ENCODE measurements around the gene SPPL2A. TPM values are rescaled to one million over a fixed set of nuclear protein-coding genes. Genes with fewer than 3 reads are reported as not detected.

The SPPL2A gene
- total and polyA plus RNA-seq, 2 of the 13 experiments (the other 11 are each of a cell fraction or from before 2014, with no cell fraction given): 80.5 to 105 TPM

DNA sequence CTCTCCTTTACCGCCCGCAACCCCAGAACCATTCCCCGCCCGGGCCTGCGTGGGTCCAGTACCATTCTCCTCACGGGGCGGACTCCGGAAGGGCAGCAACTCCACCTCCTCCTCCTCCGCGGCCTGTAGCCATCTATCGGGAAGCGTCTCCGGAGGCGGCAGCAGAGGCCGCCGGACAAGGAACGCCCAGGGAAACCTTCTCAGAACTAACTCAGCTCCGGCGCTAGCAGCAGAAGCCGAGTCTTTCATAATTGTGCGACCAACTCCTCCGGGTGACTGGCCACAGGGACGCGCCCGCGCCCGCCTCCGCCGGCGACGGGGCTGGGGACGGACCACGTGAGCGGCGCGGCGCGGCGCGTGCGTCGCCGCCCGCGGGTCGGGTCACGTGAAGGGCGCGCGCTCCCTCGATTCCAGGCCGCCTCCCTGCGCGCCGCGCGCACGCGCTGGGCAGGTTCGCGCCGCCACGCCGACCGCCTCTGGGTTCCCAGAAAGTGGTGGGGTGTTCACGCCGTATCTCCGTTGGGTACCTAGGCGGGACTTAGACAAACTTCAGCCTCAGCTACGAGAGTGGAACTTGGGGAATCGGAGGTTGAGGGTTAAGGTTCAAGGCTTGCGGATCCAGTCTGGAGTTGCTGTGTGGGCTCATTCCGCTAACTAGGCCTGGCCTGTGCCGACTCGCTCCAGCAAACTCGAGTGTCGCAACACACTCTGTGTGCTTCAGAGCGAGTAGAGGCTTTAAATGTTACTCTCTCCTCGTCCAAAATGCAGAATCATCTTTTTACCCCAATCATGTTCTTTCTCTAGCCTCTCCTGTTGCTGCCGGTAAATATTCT is 78.8 kb downstream of the SPPL2A start, which contains the start of gene TRPM7 (continued):
- TF ChIP-seq, protein P1, sequence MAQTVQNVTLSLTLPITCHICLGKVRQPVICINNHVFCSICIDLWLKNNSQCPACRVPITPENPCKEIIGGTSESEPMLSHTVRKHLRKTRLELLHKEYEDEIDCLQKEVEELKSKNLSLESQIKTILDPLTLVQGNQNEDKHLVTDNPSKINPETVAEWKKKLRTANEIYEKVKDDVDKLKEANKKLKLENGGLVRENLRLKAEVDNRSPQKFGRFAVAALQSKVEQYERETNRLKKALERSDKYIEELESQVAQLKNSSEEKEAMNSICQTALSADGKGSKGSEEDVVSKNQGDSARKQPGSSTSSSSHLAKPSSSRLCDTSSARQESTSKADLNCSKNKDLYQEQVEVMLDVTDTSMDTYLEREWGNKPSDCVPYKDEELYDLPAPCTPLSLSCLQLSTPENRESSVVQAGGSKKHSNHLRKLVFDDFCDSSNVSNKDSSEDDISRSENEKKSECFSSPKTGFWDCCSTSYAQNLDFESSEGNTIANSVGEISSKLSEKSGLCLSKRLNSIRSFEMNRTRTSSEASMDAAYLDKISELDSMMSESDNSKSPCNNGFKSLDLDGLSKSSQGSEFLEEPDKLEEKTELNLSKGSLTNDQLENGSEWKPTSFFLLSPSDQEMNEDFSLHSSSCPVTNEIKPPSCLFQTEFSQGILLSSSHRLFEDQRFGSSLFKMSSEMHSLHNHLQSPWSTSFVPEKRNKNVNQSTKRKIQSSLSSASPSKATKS (CRISPR knock-in tag; IDR thresholded peaks at IDR 0.05): no peak
- TF ChIP-seq, protein P2, sequence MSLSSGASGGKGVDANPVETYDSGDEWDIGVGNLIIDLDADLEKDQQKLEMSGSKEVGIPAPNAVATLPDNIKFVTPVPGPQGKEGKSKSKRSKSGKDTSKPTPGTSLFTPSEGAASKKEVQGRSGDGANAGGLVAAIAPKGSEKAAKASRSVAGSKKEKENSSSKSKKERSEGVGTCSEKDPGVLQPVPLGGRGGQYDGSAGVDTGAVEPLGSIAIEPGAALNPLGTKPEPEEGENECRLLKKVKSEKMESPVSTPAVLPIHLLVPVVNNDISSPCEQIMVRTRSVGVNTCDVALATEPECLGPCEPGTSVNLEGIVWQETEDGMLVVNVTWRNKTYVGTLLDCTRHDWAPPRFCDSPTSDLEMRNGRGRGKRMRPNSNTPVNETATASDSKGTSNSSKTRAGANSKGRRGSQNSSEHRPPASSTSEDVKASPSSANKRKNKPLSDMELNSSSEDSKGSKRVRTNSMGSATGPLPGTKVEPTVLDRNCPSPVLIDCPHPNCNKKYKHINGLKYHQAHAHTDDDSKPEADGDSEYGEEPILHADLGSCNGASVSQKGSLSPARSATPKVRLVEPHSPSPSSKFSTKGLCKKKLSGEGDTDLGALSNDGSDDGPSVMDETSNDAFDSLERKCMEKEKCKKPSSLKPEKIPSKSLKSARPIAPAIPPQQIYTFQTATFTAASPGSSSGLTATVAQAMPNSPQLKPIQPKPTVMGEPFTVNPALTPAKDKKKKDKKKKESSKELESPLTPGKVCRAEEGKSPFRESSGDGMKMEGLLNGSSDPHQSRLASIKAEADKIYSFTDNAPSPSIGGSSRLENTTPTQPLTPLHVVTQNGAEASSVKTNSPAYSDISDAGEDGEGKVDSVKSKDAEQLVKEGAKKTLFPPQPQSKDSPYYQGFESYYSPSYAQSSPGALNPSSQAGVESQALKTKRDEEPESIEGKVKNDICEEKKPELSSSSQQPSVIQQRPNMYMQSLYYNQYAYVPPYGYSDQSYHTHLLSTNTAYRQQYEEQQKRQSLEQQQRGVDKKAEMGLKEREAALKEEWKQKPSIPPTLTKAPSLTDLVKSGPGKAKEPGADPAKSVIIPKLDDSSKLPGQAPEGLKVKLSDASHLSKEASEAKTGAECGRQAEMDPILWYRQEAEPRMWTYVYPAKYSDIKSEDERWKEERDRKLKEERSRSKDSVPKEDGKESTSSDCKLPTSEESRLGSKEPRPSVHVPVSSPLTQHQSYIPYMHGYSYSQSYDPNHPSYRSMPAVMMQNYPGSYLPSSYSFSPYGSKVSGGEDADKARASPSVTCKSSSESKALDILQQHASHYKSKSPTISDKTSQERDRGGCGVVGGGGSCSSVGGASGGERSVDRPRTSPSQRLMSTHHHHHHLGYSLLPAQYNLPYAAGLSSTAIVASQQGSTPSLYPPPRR (CRISPR knock-in tag; IDR thresholded peaks at IDR 0.05; ENCODE audit: borderline replicate concordance): peak; percentile 23; the same call in 1 of the 2 replicates
- TF ChIP-seq TEAD2 (CRISPR knock-in tag; IDR thresholded peaks at IDR 0.05) (no peak), PHF5A (CRISPR knock-in tag; IDR thresholded peaks at IDR 0.05; ENCODE audit: low read depth, unreplicated experiment) (no peak), SAP130 (CRISPR knock-in tag; IDR thresholded peaks at IDR 0.05; ENCODE audit: low read depth) (peak; percentile 53; the same call in 1 of the 2 replicates), GABPB1 (CRISPR knock-in tag; IDR thresholded peaks at IDR 0.05) (peak; percentile 64; the same call in 1 of the 2 replicates), CCDC6 (CRISPR knock-in tag; IDR thresholded peaks at IDR 0.05) (peak; percentile 91), ZNF547 (CRISPR knock-in tag; IDR thresholded peaks at IDR 0.05) (peak; percentile 93), SALL2 (CRISPR knock-in tag; IDR thresholded peaks at IDR 0.05) (peak; percentile 78; the same call in 1 of the 2 replicates), ZNF230 (CRISPR knock-in tag; IDR thresholded peaks at IDR 0.05) (peak; percentile 44; the same call in 1 of the 2 replicates), ZNF775 (CRISPR knock-in tag; IDR thresholded peaks at IDR 0.05; ENCODE audit: borderline replicate concordance) (no peak), ATF1 (CRISPR knock-in tag; IDR thresholded peaks at IDR 0.05) (no peak), ZNF232 (CRISPR knock-in tag; IDR thresholded peaks at IDR 0.05; ENCODE audit: borderline replicate concordance) (peak; percentile 81; the same call in 1 of the 2 replicates), ZNF674 (CRISPR knock-in tag; IDR thresholded peaks at IDR 0.05; ENCODE audit: low read depth) (no peak)
- TF ChIP-seq, protein P3, sequence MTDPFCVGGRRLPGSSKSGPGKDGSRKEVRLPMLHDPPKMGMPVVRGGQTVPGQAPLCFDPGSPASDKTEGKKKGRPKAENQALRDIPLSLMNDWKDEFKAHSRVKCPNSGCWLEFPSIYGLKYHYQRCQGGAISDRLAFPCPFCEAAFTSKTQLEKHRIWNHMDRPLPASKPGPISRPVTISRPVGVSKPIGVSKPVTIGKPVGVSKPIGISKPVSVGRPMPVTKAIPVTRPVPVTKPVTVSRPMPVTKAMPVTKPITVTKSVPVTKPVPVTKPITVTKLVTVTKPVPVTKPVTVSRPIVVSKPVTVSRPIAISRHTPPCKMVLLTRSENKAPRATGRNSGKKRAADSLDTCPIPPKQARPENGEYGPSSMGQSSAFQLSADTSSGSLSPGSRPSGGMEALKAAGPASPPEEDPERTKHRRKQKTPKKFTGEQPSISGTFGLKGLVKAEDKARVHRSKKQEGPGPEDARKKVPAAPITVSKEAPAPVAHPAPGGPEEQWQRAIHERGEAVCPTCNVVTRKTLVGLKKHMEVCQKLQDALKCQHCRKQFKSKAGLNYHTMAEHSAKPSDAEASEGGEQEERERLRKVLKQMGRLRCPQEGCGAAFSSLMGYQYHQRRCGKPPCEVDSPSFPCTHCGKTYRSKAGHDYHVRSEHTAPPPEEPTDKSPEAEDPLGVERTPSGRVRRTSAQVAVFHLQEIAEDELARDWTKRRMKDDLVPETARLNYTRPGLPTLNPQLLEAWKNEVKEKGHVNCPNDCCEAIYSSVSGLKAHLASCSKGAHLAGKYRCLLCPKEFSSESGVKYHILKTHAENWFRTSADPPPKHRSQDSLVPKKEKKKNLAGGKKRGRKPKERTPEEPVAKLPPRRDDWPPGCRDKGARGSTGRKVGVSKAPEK (CRISPR knock-in tag; IDR thresholded peaks at IDR 0.05; ENCODE audit: borderline replicate concordance): no peak
- TF ChIP-seq, protein P4, sequence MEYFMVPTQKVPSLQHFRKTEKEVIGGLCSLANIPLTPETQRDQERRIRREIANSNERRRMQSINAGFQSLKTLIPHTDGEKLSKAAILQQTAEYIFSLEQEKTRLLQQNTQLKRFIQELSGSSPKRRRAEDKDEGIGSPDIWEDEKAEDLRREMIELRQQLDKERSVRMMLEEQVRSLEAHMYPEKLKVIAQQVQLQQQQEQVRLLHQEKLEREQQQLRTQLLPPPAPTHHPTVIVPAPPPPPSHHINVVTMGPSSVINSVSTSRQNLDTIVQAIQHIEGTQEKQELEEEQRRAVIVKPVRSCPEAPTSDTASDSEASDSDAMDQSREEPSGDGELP (IDR thresholded peaks at IDR 0.05; ENCODE audit: borderline replicate concordance, low read depth): no peak

Data from HepG2 (cell line).